Psoas muscle (tissue), 8 donors: ENCODE results near the gene TGM2. TPM values are rescaled to one million over a fixed set of nuclear protein-coding genes. Genes with fewer than 3 reads are reported as not detected.
A peak's percentile ranks its signal among the peaks of the same experiment; 100 is the strongest.

ENCODE experiments used
- ATAC-seq, 4 donors: fragments of 200-7000 bp; cut with Tn5 transposase; one replicate each; pipeline ENCODE4 v1.9.1; 2020; ENCODE audit warnings: moderate library complexity in 3 of 4, mild to moderate bottlenecking in 2 of 4
- DNase-seq, 2 donors: peaks; one replicate each; pipeline ENCODE4 v3.0.0-alpha.2; 2020
- H3K27ac ChIP-seq: fragments of 200-600 bp; one replicate; pipeline ENCODE4 v1.8.0; 2022
- H3K27me3 ChIP-seq, 3 donors: fragments of 200-600 bp in 1 of 3; one replicate each; pipeline versions ENCODE4 v1.6.1 to v1.8.0; 2013 to 2022; ENCODE audit warnings: low read length in 2 of 3, mild to moderate bottlenecking in 2 of 3, moderate library complexity in 1 of 3; ENCODE audit not compliant: insufficient read depth in 3 of 3
- H3K36me3 ChIP-seq, 2 donors: fragments of 200-600 bp in 1 of 2; one replicate each; pipeline versions ENCODE4 v1.6.1 to v1.8.0; 2013 to 2022; ENCODE audit warnings: low read depth in 1 of 2, mild to moderate bottlenecking in 1 of 2, moderate library complexity in 1 of 2; ENCODE audit not compliant: insufficient read depth in 1 of 2
- H3K4me1 ChIP-seq: fragments of 200-600 bp; one replicate; pipeline ENCODE4 v1.8.0; 2022
- H3K4me3 ChIP-seq: fragments of 200-600 bp; one replicate; pipeline ENCODE4 v1.8.0; 2022; ENCODE audit warnings: mild to moderate bottlenecking
- H3K9me3 ChIP-seq: fragments of 200-600 bp; one replicate; pipeline ENCODE4 v1.8.0; 2022
- CTCF ChIP-seq: fragments of 200-600 bp; IDR thresholded peaks from one replicate; pipeline ENCODE4 v1.8.0; 2022; ENCODE audit warnings: antibody characterized with exemption
- WGBS, 3 donors: extraction: QIAGEN DNeasy Blood & Tissue Kit; methylation state at CpG; one replicate each; pipeline versions ENCODE4 v1.1.6 to v1.1.7; 2013; 5-methylcytosine and 5-hydroxymethylcytosine counted together
- intact Hi-C, 2 donors: fragments of 100-400 bp; cut with DNase I; formaldehyde crosslinking; loops; one replicate each; pipeline versions ENCODE4 v1.11.0 to v1.14.2; 2022
- polyA plus RNA-seq, 3 donors: library from polyadenylated mRNA; stranded (reverse); fragments of 200-250 nt; gene quantifications; one replicate each; pipeline ENCODE4 v1.2.3, GENCODE V29; 2013
- total RNA-seq, 4 donors: library from RNA; stranded (reverse); fragmentation: NEBNext Ultra II Directional in 2 of 4; extraction: Animal tissue kit (Norgen Biotek cat#: 25700) in 2 of 4; gene quantifications; one replicate each; pipeline versions ENCODE4 v1.2.1 to v1.2.4, GENCODE V29; 2021 to 2023
- donor health status: healthy with polysubstance abuse.
- donor health status: DM: no; HTN: no; CAD: no; lungs with moderate emphysema.
- donor health status: Bipolar disorder and iron deficiency.
- donor health status: healthy.
- donor health status: DM: yes; HTN: yes; CAD: no.
- donor health status: DM: no; HTN: no; CAD: no.
- donor health status: DM: no; HTN: no; CAD: no.
- donor health status: DM: yes; HTN: yes; CAD: no.

Gene TGM2
- total and polyA plus RNA-seq, 7 donors = 23.6 to 235 (median 117) TPM

GRCh38 chr20:38166703-38167233 lies 1.7 kb upstream of the TGM2 start:
- no peaks in the 10 kb centered on the region for H3K27me3 ChIP-seq
- TF ChIP-seq CTCF = no peak
- H3K27ac ChIP-seq = no peak overlapping the region
- H3K9me3 ChIP-seq = no peaks in the 10 kb centered on the region
- H3K4me3 ChIP-seq = no peak overlapping the region
- intact Hi-C loops = loop anchor here in 1 of 2 donors (5.0 to 10.0 kb wide), 2 partner anchors 56 to 272 kb away; no protein-coding TSS in a partner anchor
- H3K4me1 ChIP-seq = peaks cover 12% of the 10 kb centered on the region
- DNase-seq (no peak), ATAC-seq (no peak)
- 85 to 87% (median 86%) methylated on average over 11 of the region's 11 CpGs for WGBS, 3 donors
- H3K36me3 ChIP-seq = no peaks in the 10 kb centered on the region

GRCh38 chr20:38165966-38166702 lies 1.1 kb upstream of the TGM2 start:
- Histone ChIP-seq H3K27me3 (no peaks in the 10 kb centered on the region), H3K4me1 (peaks cover 12% of the 10 kb centered on the region), H3K27ac (no peak overlapping the region), H3K4me3 (no peak overlapping the region), H3K36me3 (no peaks in the 10 kb centered on the region), H3K9me3 (no peaks in the 10 kb centered on the region)
- no peak for ATAC-seq
- 86 to 90% (median 87%) methylated on average over 11 of the region's 11 CpGs for WGBS, 3 donors
- no peak for TF ChIP-seq CTCF
- intact Hi-C loops = loop anchor here (1.0 to 10.0 kb wide), 6 partner anchors 53 to 271 kb away; no protein-coding TSS in a partner anchor
- DNase-seq = no peak

GRCh38 chr20:38164624-38165088 lies 414 bp downstream of the TGM2 start:
- Histone ChIP-seq H3K4me1 (peaks cover 12% of the 10 kb centered on the region), H3K27me3 (no peaks in the 10 kb centered on the region), H3K9me3 (no peaks in the 10 kb centered on the region), H3K27ac (peak overlapping the region; percentile 72), H3K36me3 (peaks cover 0 to 15% of the 10 kb centered on the region in 2 donors), H3K4me3 (peak overlapping the region; percentile 77)
- 19 to 24% (median 19%) methylated on average over 14 of the region's 14 CpGs for WGBS, 3 donors
- TF ChIP-seq CTCF = no peak
- ATAC-seq (peak in 3 of 4 donors; percentile 22 to 51 (median 46)), DNase-seq (no peak)
- intact Hi-C loops = loop anchor here (1.0 to 10.0 kb wide), 6 partner anchors 52 to 270 kb away; no protein-coding TSS in a partner anchor

- DNase-seq = no peak
These were observed 1.0 kb downstream of the TGM2 start for GRCh38 chr20:38164069-38164468.

More at GRCh38 chr20:38164069-38164468, 1.0 kb downstream of the TGM2 start:
- peaks cover 11% of the 10 kb centered on the region for H3K4me1 ChIP-seq
- TF ChIP-seq CTCF = no peak
- peaks cover 0 to 20% of the 10 kb centered on the region in 2 donors for H3K36me3 ChIP-seq
- WGBS, 3 donors = 72 to 85% (median 83%) methylated on average over 5 of the region's 5 CpGs
- H3K27me3 ChIP-seq = no peaks in the 10 kb centered on the region
- H3K27ac ChIP-seq = peak overlapping the region; percentile 1
- intact Hi-C loops = loop anchor here (2.0 to 10.0 kb wide), 4 partner anchors 51 to 269 kb away; no protein-coding TSS in a partner anchor
- peak overlapping the region; percentile 77 for H3K4me3 ChIP-seq
- H3K9me3 ChIP-seq = no peaks in the 10 kb centered on the region
- no peak for ATAC-seq
